Measurements from ENCODE around the gene TOMT. TPM values are rescaled to one million over a fixed set of nuclear protein-coding genes. Genes with fewer than 3 reads are reported as not detected.
A peak's percentile ranks its signal among the peaks of the same experiment; 100 is the strongest.

The TOMT gene
- total and polyA plus RNA-seq, 2 donors (not counting 3 experiments of a cell fraction or from before 2014, with no cell fraction given): not detected

- Histone ChIP-seq H3K4me2 (ENCODE audit: insufficient read depth, low read length) (peak overlapping the region; percentile 93), H3K9ac (replicated peaks; ENCODE audit: extremely low read depth, insufficient read depth, low read length) (peak overlapping the region; percentile 95), H3K4me1 (ENCODE audit: control insufficient read depth, extremely low read depth, insufficient read depth, low read length) (peaks cover 14% of the 10 kb centered on the region), H3K4me3 (replicated peaks in 1 of 3; ENCODE audit: insufficient read depth in 1 of 3, low read depth in 1 of 3, low read length in 3 of 3) (peak overlapping the region; percentile 14 to 53 (median 35)), H3K36me3 (ENCODE audit: control insufficient read depth in 2 of 2, extremely low read depth in 1 of 2, insufficient read depth in 2 of 2, low read length in 2 of 2) (no peaks in the 10 kb centered on the region), H3K79me2 (ENCODE audit: control insufficient read depth, insufficient read depth, low read length) (no peaks in the 10 kb centered on the region), H4K20me1 (replicated peaks; ENCODE audit: control insufficient read depth, extremely low read depth, insufficient read depth, low read length) (no peaks in the 10 kb centered on the region), H3K27ac (ENCODE audit: insufficient read depth, low read depth, low read length) (peak overlapping the region; percentile 90), H3K9me1 (replicated peaks; ENCODE audit: control insufficient read depth, extremely low read depth, insufficient read depth, low read length) (no peaks in the 10 kb centered on the region), H3K9me3 (replicated peaks; ENCODE audit: control insufficient read depth, insufficient read depth, low read length) (no peaks in the 10 kb centered on the region), H3K27me3 (ENCODE audit: control insufficient read depth in 2 of 2, insufficient read depth in 2 of 2, low read length in 2 of 2) (no peaks in the 10 kb centered on the region), H2AFZ (ENCODE audit: low read depth, low read length) (peak overlapping the region; percentile 27)
- ChIA-PET CTCF (interaction anchor here (1.3 to 3.8 kb wide), 3 partner anchors 11 to 86 kb away, joined by 5 to 19 read pairs (median 13); no protein-coding TSS in a partner anchor), POLR2A (interaction anchor here (1.0 to 1.2 kb wide), 4 partner anchors 11 to 184 kb away, joined by 3 to 5 read pairs (median 3); no protein-coding TSS in a partner anchor)
- TSS peak; percentile 87 for BruUV-seq (replicated peaks)
- dilution Hi-C loops (cut with MboI; ENCODE audit: extremely low pct_ligation_motif_present, low sequenced_read_pairs) (no loop called here), intact Hi-C loops (cut with micrococcal nuclease) (loop anchor here (1.0 to 5.0 kb wide), 6 partner anchors 8 to 321 kb away; partner anchors contain the start of genes CLPB, LAMTOR1, LRRC51 and NUMA1)
- DNase-seq (ENCODE audit: low read depth, low spot score): no peak
- no peak for TF ChIP-seq MYC (IDR thresholded peaks at IDR 0.05; ENCODE audit: low read depth, low read length)
- TF ChIP-seq, protein P1, sequence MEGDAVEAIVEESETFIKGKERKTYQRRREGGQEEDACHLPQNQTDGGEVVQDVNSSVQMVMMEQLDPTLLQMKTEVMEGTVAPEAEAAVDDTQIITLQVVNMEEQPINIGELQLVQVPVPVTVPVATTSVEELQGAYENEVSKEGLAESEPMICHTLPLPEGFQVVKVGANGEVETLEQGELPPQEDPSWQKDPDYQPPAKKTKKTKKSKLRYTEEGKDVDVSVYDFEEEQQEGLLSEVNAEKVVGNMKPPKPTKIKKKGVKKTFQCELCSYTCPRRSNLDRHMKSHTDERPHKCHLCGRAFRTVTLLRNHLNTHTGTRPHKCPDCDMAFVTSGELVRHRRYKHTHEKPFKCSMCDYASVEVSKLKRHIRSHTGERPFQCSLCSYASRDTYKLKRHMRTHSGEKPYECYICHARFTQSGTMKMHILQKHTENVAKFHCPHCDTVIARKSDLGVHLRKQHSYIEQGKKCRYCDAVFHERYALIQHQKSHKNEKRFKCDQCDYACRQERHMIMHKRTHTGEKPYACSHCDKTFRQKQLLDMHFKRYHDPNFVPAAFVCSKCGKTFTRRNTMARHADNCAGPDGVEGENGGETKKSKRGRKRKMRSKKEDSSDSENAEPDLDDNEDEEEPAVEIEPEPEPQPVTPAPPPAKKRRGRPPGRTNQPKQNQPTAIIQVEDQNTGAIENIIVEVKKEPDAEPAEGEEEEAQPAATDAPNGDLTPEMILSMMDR (IDR thresholded peaks at IDR 0.05; ENCODE audit: extremely low read depth in 1 of 2, insufficient read depth in 1 of 2, low read depth in 1 of 2, low read length in 2 of 2): no peak
- no peak for TF ChIP-seq POLR2AphosphoS5 (IDR thresholded peaks at IDR 0.05; ENCODE audit: insufficient read depth, low read depth, low read length)
- TF ChIP-seq, protein P2, sequence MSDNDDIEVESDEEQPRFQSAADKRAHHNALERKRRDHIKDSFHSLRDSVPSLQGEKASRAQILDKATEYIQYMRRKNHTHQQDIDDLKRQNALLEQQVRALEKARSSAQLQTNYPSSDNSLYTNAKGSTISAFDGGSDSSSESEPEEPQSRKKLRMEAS (IDR thresholded peaks at IDR 0.05; ENCODE audit: insufficient read depth, insufficient read length): no peak
- no peak for TF ChIP-seq FOS (IDR thresholded peaks at IDR 0.05; ENCODE audit: borderline replicate concordance, insufficient read depth, low read length)
- TF ChIP-seq EZH2 (IDR thresholded peaks at IDR 0.05; ENCODE audit: borderline replicate concordance, low read depth, low read length, severe bottlenecking): no peak
- TF ChIP-seq GATA2 (IDR thresholded peaks at IDR 0.05; ENCODE audit: insufficient read depth, insufficient read length, low read depth, low read length): no peak
- TF ChIP-seq JUN (IDR thresholded peaks at IDR 0.05; ENCODE audit: borderline replicate concordance, insufficient read depth, insufficient read length, low read depth): no peak
- TF ChIP-seq POLR2A (IDR thresholded peaks at IDR 0.05; ENCODE audit: low read depth, low read length): no peak
- FAIRE-seq: no peak
Observed at GRCh38 chr11:72111300-72112142, 5.8 kb downstream of the TOMT start.

All from endothelial cell of umbilical vein (primary cell).